Stimulated activated CD4-positive, alpha-beta T cell treated with anti-CD3 and anti-CD28 coated beads, Interleukin-1b, Interleukin-23, amount 100 ng/mL, for 24 hours (primary cell): ENCODE results near the gene PARD3.

ENCODE experiments used
- DNase-seq, 4 experiments: peaks; one replicate each; pipeline ENCODE4 v3.0.0-alpha.2; 2020; ENCODE audit warnings: low read depth in 4 of 4, low spot score in 1 of 4

PARD3 gene

GRCh38 chr10:34697351-34698247, 117.5 kb downstream of the PARD3 start:
- DNase-seq = no peak

DNA sequence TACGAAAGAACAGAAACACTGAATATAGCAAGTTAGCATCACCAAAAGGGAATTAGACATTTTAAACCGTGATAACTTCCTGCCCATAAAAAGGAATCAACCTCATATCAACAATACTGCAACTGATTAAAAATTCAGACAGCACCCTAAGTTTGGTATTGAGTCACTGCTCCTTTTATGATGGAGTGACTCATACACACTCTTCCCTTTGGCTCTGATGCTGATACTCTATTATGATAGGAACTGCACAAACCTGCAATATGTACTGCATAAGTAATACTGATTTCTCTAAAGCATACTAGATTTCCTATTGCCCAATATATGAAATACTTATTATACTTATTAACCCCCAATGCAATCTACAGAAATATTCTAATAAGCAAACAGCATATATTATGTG, 118.7 kb downstream of the PARD3 start:
- no peak for DNase-seq

GRCh38 chr10:34690383-34691049, 124.6 kb downstream of the PARD3 start:
- no peak for DNase-seq

DNA sequence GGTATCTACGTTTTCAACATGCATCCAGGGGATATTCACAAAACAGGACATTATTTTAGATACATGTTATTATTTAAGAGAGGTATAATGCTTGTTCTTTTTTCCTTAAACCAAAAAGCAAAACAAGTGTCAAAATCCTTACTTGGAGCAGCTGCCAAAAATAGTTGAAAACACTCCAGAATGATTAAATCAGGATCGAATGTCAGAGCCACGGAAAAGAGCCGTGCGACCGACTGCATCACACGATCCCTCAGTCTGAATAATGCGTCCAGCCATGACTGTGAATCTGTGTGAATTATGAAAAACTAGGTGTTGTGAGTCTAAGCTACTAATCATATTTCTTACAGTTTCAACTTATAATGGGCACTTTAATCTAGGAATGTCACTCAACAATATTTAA, 126.0 kb downstream of the PARD3 start:
- DNase-seq = no peak

GRCh38 chr10:34687434-34688210, 127.5 kb downstream of the PARD3 start:
- DNase-seq = no peak

DNA sequence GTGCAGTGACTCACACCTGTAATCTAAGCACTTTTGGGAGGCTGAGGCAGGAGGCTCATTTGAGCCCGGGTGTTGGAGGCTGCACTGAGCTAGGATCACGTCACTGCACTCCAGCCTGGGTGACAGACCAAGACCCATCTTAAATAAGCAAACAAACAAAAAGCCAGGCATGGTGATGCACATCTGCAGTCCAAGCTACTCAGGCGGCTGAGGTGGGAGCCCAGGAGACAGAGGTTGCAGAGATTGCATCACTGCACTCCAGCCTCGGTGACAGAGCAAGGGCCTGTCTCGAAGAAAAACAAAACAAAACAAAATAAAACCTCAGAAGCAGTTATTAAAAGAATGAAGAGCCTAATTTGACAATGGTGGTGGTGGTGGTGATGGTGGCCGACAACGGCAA, 132.5 kb downstream of the PARD3 start:
- DNase-seq = no peak

- no peak for DNase-seq
Measured at GRCh38 chr10:34681933-34682332, 133.2 kb downstream of the PARD3 start.

GRCh38 chr10:34679177-34679576, 135.9 kb downstream of the PARD3 start:
- DNase-seq = no peak

DNA sequence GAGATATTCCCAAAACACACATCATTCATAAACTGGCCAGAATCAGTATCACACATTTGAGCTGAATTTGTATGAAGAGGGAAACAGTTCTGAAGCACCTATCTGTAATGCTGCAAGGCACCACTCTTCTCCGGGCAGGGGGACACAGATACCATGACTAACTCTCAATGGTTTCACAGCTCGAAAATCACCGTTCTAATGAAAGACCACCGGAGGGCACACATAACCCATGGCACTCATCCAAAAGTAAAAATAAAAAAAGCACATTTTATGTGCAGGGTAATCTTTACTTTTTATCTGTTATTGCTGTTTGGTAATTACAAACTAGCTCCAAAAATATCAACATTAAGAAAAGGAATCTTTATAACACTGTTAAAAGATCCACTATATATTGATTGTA, 137.5 kb downstream of the PARD3 start:
- no peak for DNase-seq

GRCh38 chr10:34677132-34677531, 138.0 kb downstream of the PARD3 start:
- no peak for DNase-seq

DNA sequence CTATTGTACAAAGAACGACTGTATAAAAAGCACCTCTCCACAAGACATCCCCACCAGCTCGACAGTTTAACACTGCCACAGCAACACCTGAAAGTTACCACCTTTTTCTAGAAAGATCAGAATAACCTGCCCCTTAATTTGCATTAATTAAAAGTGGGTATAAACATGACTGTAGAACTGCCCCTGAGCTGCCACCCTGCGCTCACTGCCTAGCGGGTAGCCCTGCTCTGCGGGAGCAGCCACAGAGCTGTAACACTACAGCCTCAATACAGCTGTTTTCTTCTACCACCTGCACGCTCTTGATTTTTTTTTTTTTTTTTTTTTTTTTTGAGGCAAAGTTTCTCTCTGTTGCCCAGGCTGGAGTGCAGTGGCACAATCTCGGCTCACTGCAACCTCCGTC, 140.9 kb downstream of the PARD3 start:
- no peak for DNase-seq

GRCh38 chr10:34670081-34670480, 145.0 kb downstream of the PARD3 start:
- DNase-seq = no peak

- DNase-seq = no peak
Measured at GRCh38 chr10:34669079-34669478, 146.0 kb downstream of the PARD3 start.

DNA sequence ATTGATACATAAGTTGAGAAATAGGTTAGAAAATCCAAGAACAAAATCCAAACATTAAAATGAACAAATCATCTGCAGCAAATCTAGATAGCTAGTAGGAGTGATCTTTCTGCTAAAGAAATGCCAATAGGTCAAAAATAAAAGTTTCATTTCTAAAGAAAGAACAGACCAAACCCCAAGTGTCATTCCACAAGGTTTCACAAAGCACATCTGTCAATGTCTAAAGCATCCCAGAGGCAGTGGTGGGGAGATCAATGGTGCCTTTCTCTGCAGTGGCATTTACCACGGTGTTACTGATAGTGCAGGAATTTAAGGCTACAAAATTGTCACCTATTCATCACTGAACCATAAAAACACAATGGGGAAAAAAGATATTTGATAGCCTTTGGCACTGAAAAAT, 147.9 kb downstream of the PARD3 start:
- no peak for DNase-seq

GRCh38 chr10:34666008-34666704, 148.9 kb downstream of the PARD3 start:
- DNase-seq = no peak

GRCh38 chr10:34664706-34665105, 150.4 kb downstream of the PARD3 start:
- DNase-seq = no peak

- no peak for DNase-seq
Measured at GRCh38 chr10:34661580-34661979, 153.5 kb downstream of the PARD3 start.

- DNase-seq = no peak
Measured at GRCh38 chr10:34658934-34659333, 156.2 kb downstream of the PARD3 start.

- no peak for DNase-seq
Measured at GRCh38 chr10:34656661-34657060, 158.4 kb downstream of the PARD3 start.

DNA sequence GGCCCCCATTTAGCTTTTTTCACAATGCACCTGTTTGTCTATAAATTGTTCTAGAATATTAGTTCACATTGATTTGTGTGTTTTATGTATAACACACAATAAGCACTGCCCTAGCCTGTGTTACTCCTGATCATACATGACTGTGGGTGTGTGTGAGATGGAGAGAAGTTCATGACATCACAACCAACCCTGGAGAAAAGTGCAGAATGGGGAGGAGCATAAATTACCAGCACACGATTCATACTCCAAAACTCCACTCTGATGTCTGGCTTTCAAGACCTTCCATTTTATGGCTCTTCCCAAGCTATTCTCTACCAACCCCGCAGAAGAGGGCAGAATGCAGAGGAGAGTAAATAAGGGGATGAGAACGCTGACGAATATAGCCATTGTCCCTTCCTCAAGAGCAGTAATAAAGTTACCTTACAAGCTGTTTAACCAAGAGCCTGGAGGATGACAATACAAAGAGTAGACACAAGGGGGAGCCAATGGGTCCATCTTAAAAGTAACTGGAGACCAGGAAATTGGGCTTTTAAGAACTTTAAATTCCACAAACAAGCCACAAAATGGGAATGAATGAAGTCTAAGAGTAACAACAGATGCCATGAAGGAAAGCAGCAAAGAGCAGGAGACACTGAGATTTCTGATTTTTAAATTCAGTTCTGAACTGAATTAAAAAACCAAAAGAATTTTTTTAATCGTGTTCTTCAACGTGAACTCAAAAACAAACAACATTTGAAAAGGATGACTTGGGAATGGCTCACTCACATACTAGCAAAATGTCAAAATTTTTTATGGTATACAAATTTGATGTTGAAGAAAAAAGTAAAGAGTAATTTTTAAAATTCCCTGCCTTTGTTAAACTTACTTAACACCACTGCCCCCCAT, 159.6 kb downstream of the PARD3 start:
- no peak for DNase-seq
